Measurements from ENCODE around the gene ANK2.

ANK2 gene

DNA sequence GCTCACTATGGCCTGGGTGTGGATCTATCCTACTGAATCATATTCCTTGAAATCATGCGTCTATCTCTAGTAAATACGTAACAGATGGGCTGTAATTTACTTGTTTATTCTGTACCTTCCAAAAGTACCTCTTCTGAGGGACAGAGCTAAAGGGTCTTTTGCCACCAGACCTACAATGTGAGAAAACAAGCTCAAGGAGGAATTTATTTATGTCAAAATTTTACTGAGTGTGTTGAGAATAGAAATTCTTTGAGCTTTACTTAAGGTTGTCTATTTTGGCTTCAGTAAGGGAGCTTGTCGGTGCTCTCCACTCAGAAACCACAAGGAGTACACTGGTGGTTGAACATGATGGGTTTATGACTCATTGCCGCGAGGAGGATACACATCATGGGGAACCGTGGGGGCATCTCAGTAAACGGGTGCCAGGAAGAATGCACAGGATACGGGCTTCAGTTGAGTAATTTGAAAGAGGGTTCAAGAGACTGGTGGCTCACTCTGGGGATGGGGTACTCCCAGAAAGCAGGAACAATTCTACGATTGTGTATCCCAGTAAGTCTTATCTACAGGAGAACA lies 3.0 kb downstream of the ANK2 start:
- Histone ChIP-seq H3K4me3 (replicated peaks; ENCODE audit: insufficient read depth, low read length) (no peak overlapping the region), H3K27ac (replicated peaks) (no peak overlapping the region), H3K27me3 (ENCODE audit: insufficient read depth, poor library complexity, severe bottlenecking) (no peaks in the 10 kb centered on the region)
- no peak for DNase-seq (ENCODE audit: low read depth in 1 of 2, low spot score in 1 of 2)
- TF ChIP-seq, protein P1, sequence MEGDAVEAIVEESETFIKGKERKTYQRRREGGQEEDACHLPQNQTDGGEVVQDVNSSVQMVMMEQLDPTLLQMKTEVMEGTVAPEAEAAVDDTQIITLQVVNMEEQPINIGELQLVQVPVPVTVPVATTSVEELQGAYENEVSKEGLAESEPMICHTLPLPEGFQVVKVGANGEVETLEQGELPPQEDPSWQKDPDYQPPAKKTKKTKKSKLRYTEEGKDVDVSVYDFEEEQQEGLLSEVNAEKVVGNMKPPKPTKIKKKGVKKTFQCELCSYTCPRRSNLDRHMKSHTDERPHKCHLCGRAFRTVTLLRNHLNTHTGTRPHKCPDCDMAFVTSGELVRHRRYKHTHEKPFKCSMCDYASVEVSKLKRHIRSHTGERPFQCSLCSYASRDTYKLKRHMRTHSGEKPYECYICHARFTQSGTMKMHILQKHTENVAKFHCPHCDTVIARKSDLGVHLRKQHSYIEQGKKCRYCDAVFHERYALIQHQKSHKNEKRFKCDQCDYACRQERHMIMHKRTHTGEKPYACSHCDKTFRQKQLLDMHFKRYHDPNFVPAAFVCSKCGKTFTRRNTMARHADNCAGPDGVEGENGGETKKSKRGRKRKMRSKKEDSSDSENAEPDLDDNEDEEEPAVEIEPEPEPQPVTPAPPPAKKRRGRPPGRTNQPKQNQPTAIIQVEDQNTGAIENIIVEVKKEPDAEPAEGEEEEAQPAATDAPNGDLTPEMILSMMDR (IDR thresholded peaks at IDR 0.05; ENCODE audit: insufficient read depth, low read length): no peak
- TF ChIP-seq, protein P2, sequence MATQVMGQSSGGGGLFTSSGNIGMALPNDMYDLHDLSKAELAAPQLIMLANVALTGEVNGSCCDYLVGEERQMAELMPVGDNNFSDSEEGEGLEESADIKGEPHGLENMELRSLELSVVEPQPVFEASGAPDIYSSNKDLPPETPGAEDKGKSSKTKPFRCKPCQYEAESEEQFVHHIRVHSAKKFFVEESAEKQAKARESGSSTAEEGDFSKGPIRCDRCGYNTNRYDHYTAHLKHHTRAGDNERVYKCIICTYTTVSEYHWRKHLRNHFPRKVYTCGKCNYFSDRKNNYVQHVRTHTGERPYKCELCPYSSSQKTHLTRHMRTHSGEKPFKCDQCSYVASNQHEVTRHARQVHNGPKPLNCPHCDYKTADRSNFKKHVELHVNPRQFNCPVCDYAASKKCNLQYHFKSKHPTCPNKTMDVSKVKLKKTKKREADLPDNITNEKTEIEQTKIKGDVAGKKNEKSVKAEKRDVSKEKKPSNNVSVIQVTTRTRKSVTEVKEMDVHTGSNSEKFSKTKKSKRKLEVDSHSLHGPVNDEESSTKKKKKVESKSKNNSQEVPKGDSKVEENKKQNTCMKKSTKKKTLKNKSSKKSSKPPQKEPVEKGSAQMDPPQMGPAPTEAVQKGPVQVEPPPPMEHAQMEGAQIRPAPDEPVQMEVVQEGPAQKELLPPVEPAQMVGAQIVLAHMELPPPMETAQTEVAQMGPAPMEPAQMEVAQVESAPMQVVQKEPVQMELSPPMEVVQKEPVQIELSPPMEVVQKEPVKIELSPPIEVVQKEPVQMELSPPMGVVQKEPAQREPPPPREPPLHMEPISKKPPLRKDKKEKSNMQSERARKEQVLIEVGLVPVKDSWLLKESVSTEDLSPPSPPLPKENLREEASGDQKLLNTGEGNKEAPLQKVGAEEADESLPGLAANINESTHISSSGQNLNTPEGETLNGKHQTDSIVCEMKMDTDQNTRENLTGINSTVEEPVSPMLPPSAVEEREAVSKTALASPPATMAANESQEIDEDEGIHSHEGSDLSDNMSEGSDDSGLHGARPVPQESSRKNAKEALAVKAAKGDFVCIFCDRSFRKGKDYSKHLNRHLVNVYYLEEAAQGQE (IDR thresholded peaks at IDR 0.05; ENCODE audit: insufficient replicate concordance, low read depth): no peak
- no peak for TF ChIP-seq POLR2AphosphoS5 (IDR thresholded peaks at IDR 0.05; ENCODE audit: low read depth)
- no peak for TF ChIP-seq GABPA (IDR thresholded peaks at IDR 0.05; ENCODE audit: low read depth)

DNA sequence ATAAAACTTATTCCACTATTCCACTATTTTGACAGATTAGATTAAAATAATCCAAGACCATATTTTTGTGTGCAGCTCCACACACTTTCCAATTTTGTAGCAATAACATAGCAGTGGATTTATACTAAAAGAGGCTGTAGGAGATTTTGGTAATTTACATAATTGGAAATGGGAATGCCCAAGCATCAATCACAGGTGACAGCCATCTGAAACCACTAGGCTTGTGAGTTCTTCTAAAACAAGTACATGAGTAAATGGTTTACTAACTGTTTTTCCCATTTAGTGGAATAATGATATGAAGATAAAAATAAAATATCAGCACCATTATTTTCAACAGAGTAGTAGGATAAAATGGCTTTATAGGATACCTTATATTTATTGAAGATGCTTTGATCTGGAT lies 4.4 kb downstream of the ANK2 start:
- DNase-seq (ENCODE audit: low read depth in 1 of 2, low spot score in 1 of 2): no peak
- no peak overlapping the region for H3K27ac ChIP-seq (replicated peaks)
- no peak overlapping the region for H3K4me3 ChIP-seq (replicated peaks; ENCODE audit: insufficient read depth, low read length)
- TF ChIP-seq SPI1 (IDR thresholded peaks at IDR 0.05; ENCODE audit: borderline replicate concordance, low read depth) (no peak), POLR2AphosphoS5 (IDR thresholded peaks at IDR 0.05; ENCODE audit: low read depth) (no peak), GABPA (IDR thresholded peaks at IDR 0.05; ENCODE audit: low read depth) (no peak)
- TF ChIP-seq, protein P2 (IDR thresholded peaks at IDR 0.05; ENCODE audit: insufficient replicate concordance, low read depth): no peak
- TF ChIP-seq, protein P1 (IDR thresholded peaks at IDR 0.05; ENCODE audit: insufficient read depth, low read length): no peak
- H3K27me3 ChIP-seq (ENCODE audit: insufficient read depth, poor library complexity, severe bottlenecking): no peaks in the 10 kb centered on the region

DNA sequence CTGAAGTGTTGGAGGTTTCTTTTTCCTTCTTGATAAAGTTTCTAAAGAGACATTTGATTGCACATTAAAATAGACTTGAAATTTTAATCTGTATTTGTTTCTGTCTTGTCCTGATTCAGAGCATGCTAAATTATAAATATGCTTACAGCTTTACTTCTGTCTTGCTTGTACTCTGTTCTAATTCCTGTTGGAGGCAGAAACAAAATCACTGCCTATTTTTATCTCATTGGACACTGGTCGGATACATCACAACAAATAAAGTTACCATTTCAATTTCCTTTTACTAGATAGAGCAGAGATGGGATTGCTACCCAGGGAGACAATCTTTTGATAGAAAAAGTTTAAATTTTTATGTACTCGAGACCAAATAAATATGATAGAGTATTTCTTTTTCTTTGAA lies 6.9 kb downstream of the ANK2 start:
- Histone ChIP-seq H3K27me3 (ENCODE audit: insufficient read depth, poor library complexity, severe bottlenecking) (no peaks in the 10 kb centered on the region), H3K27ac (replicated peaks) (no peak overlapping the region), H3K4me3 (replicated peaks; ENCODE audit: insufficient read depth, low read length) (no peak overlapping the region)
- DNase-seq (ENCODE audit: low read depth in 1 of 2, low spot score in 1 of 2): no peak
- TF ChIP-seq, protein P2 (IDR thresholded peaks at IDR 0.05; ENCODE audit: insufficient replicate concordance, low read depth): no peak
- TF ChIP-seq, protein P1 (IDR thresholded peaks at IDR 0.05; ENCODE audit: insufficient read depth, low read length): no peak
- TF ChIP-seq SPI1 (IDR thresholded peaks at IDR 0.05; ENCODE audit: borderline replicate concordance, low read depth) (no peak), GABPA (IDR thresholded peaks at IDR 0.05; ENCODE audit: low read depth) (no peak), POLR2AphosphoS5 (IDR thresholded peaks at IDR 0.05; ENCODE audit: low read depth) (no peak)
